NCI-H146 treated with DMSO at 0.1 percent for 48 hours (cell line): ENCODE measurements around the gene IL12B.
"Not testable (repeated sequence)": the region's sequence is repeated elsewhere in the genome, so short reads cannot be mapped to it uniquely, and the experiment has no call there.

ENCODE experiments used
- DNase-seq: peaks from one replicate; lab custom pipeline; 2025; ENCODE audit not compliant: unreplicated experiment; lab: John Stamatoyannopoulos, UW

The IL12B gene

DNA sequence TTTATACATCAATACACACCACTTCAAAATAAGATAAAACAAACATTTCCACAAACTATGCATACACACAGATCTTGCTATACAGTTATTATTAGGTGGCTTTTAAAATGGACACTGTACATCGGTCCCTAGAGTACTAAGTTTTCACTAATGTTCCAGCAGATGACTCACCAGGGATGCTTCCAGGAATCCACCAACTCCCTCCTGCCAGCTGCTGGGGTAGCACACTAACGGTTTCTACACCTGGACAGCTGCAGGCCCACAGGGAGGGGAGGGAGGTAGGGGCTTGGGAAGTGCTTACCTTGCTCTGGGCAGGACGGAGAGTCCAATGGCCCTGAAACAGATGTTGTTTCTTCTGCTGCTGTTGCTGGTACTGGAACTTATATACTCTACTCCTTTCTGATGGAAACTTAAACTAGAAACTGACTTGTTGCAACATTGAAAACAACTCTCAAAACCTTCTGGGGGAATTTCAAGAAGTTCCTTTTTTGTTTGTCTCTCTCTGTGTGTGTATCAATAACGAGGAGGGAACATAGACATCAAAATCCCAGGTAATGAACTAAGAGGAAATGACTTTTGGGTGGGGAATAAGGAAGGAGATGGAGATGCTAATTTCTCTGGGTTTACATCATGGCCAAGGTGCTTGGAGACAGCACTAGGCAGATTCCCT, at the start of gene IL12B:
IL12B (minus strand) TSS at position 357 of the 670 bp plus-strand sequence. CDS start 3,705 bp downstream, outside the sequence.
- DNase-seq = no peak

DNA sequence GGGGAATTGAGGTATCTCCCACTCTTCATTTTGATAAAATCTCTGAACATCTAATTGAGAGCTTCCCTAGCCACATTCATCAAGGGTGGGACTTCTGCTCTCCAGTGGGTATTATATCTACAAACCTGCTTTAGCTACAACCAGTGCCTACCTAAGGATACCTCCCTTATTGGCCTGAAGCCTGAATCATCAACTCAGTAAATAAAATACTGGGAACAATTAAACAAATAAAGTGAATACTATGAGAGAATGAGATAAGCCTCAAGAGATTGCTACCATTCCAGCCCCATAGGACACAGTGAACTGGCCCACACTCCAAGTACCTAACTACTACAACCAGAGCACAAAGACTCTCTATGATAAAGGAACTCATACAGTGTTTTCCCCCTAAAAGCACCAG, 47.4 kb upstream of the IL12B start:
- no peak for DNase-seq

GRCh38 chr5:159367866-159368265, 37.6 kb upstream of the IL12B start:
- DNase-seq = not testable (repeated sequence)

- not testable (repeated sequence) for DNase-seq
Measured at GRCh38 chr5:159366776-159367175, 36.5 kb upstream of the IL12B start.

DNA sequence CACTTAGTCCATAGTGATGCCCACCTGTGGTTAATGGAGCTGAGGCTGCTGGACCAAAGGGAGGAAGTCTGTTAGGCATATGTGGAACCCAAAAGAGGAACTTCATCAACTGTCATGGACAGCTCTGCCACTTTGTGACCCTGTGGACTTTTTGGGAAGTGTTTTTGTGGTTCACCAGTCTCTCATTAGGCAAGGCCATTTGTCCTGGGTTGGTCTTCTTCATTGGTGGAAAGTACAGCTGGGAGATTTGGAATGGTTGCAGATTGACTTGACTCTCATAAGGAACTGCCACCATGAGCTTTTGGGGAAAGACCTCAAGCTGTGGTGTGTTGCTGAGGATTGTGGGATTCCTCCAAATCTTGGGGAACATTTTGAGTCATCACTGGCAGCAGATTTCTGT, 31.9 kb upstream of the IL12B start:
- DNase-seq = no peak

DNA sequence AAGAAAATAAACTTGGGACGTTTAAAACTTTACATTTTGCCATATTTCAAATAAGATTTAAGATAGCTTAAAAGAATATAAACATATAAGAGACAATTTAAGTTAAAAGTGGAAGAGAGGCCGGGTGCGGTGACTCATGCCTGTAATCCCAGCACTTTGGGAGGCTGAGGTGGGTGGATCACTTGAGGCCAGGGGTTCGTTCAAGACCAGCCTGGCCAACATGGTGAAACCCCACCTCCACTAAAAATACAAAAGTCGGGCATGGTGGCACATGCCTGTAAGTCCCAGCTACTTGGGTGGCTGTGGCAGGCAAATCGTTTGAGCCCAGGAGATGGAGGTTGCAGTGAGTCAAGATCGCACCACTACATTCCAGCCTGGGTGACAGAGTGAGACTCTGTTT, 29.6 kb upstream of the IL12B start:
- DNase-seq = not testable (repeated sequence)

GRCh38 chr5:159359408-159359807, 29.1 kb upstream of the IL12B start:
- no peak for DNase-seq

DNA sequence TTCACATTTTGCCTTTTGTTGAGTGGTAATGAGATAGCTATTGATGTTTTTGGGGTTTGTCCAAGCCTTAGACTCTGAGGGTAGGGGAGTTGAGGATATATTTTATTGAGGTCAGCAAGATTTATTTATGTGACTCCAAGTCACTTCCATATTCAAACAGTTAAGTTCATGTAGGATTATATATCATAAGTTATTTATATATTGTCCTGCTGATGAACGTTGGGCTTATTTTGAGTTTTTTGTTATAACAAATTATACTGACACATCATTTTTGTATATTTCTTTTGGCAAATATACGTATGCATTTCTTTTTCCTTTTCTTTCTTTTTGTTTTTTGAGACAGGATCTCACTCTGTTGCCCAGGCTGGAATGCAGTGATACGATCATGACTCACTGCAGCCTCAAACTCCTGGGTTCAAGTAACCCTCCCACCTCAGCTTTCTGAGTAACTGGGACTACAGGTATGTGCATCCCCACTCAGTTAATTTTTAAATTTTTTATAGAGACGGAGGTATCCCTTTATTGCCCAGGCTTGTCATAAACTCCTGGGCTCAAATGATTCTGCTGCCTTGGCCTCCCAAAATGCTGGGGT, 23.5 kb upstream of the IL12B start:
- DNase-seq = no peak

DNA sequence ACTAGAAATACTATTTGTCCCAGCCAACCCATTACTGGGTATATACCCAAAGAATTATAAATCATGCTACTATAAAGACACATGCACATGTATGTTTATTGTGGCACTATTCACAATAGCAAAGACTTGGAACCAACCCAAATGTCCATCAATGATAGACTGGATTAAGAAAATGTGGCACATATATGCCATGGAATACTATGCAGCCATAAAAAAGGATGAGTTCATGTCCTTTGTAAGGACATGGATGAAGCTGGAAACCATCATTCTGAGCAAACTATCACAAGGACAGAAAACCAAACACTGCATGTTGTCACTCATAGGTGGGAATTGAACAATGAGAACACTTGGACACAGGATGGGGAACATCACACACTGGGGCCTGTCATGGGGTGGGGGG, 20.4 kb upstream of the IL12B start:
- not testable (repeated sequence) for DNase-seq

GRCh38 chr5:159350216-159350615, 19.9 kb upstream of the IL12B start:
- not testable (repeated sequence) for DNase-seq

DNA sequence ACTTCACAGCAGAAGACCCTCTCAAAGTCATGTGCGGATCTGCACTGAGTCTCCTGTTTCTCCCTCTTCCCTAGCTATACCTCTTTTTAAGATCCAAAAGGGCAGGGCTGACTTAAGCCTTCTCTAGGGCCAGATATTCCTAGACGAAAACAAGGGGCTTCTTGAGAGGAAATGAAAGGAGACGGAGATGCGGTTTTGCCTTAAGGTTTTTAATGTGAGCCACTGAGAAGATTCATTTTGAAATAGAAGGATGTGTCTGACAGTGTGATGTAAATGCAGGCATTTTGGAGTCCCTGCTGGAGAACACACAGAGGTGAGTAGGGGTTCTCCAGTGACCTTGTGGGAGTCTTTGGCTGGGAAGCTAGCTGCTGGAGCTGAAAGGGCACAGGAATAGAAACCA, 15.6 kb upstream of the IL12B start:
- no peak for DNase-seq

DNA sequence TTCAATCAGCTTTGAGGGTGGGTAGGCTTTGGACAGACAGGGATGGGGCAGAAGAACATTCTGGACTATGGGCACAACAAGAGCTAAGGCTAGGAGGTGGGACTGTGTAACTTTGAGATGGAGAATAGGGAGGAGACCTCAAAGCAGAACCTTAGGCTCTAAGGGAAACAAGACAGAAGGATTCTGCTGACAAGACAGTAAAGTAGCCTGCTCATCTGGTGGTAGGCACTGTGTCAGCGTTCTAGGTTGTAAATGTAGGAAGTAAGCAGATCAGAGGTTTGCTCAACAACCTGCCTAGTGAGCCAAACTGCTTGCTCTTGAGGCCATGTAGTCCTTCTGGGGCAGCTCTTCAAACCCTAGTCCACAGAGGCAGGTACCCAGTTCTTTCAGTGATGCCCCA, 15.0 kb upstream of the IL12B start:
- DNase-seq = no peak

GRCh38 chr5:159343295-159344094, 13.2 kb upstream of the IL12B start:
- no peak for DNase-seq

GRCh38 chr5:159342840-159343239, 12.6 kb upstream of the IL12B start:
- no peak for DNase-seq

- DNase-seq = no peak
Measured at GRCh38 chr5:159341906-159342310, 11.6 kb upstream of the IL12B start.

GRCh38 chr5:159341145-159341544, 10.9 kb upstream of the IL12B start:
- no peak for DNase-seq

GRCh38 chr5:159340511-159340910, 10.2 kb upstream of the IL12B start:
- DNase-seq = no peak

DNA sequence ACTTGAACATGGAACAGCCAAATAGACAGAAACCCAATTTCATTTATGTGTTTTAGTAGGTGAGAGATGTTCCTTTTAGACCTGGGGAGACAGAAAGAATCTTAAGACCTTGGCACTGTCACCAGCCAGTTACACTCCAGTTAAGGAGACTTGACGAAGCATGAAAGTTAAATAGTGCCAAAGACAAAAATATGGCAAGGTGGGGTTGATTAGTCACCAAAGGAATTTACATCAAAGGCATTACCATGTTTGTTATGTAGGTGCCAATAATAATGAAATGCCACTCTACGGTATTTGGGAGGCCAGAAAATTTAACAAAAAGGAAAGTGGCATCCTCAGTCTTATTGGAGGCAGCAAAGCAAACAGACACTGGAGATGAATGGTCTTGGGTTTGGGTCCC, 9.2 kb upstream of the IL12B start:
- DNase-seq = no peak

GRCh38 chr5:159338118-159338517, 7.8 kb upstream of the IL12B start:
- DNase-seq = no peak

DNA sequence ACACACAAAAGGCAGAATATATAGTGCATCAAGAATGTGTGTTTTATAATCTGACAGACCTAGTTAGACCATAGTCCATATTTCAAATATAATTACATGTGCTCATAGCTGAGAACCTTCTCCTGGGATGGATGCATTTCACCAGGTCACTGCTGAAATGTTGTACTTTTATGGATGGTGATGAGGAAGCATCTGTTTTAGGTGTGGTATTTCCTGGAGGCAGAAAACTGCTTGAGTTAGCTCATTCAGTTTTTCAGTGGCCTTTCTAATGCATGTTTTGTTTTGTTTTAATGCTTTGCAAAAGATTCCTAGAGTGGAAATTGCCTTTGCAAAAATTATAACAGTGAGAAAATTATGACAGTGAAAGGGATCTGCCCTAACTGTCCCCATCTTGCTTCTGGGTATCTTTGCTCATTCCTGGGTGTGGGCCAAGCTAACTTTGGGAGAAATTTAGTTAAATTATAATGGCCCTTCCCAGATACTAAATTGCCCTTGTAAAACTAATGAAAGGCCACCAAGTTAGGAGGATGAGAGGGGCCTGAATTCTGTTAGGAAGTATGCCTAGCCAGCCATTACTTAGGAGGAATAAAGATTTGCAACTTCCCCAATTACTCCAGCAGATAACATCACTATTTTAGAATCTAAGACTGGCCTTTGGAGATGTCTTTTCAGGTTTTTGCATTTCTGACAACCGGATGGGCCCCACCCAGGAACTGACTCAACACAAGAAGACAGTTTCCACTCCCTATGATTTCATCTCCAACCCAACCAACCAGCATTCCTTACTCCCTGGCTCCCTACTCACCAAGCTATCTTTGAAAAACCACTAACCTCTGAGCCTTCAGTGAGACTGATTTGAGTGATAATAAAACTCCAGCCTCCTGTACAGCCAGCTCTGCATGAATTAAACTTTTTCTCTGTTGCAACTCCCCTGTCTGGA, 7.0 kb upstream of the IL12B start:
- DNase-seq = no peak

DNA sequence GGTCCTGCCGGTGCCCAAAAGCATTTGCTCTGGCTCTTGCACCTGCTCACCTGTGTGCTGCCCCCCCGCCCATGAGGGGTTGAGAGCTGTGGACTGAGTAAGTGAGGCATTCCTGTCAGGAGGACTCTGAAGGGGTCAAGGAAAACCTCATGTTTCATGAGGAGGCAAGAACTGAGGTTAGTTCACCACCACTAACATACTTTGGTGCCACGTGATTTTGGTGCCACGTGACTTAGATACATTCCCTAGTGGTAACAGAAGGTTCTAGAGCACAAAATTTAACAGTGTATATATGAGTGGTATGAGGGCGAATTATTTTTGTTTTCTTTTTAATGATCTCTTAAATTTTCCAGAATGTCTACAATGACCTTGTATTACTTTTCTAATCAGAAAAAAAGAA, 6.3 kb upstream of the IL12B start:
- DNase-seq = no peak
